Astrocyte (in vitro differentiated cells and primary cell): Measurements from ENCODE around the gene AUTS2. TPM values are rescaled to one million over a fixed set of nuclear protein-coding genes. Genes with fewer than 3 reads are reported as not detected.
A peak's percentile ranks its signal among the peaks of the same experiment; 100 is the strongest.

Experiments used
- DNase-seq: peaks from one replicate; pipeline ENCODE4 v3.0.0-alpha.2; 2010; ENCODE audit warnings: low read depth
- FAIRE-seq: peaks from 2 replicates; lab custom pipeline; 2011; peaks lifted over from hg19 to GRCh38; lab: Jason Lieb, UNC
- H2AFZ ChIP-seq: 2 replicates; pipeline ENCODE4 v1.6.0; 2012; ENCODE audit warnings: low read depth, low read length, inconsistent platforms
- H3K27ac ChIP-seq: 2 replicates; pipeline ENCODE4 v1.5.1; 2011; ENCODE audit warnings: low read depth, low read length, inconsistent platforms
- H3K27me3 ChIP-seq: 2 replicates; pipeline ENCODE4 v1.6.0; 2011; ENCODE audit warnings: low read length, inconsistent platforms; ENCODE audit not compliant: insufficient read depth
- H3K36me3 ChIP-seq: 2 replicates; pipeline ENCODE4 v1.5.1; 2011; ENCODE audit warnings: low read length, inconsistent platforms; ENCODE audit not compliant: insufficient read depth
- H3K4me1 ChIP-seq: 2 replicates; pipeline ENCODE4 v1.5.1; 2011; ENCODE audit warnings: low read length, inconsistent platforms; ENCODE audit not compliant: insufficient read depth
- H3K4me2 ChIP-seq: 2 replicates; pipeline ENCODE4 v1.6.0; 2012; ENCODE audit warnings: low read length, inconsistent platforms
- H3K4me3 ChIP-seq: 2 replicates; pipeline ENCODE4 v1.5.1; 2011; ENCODE audit warnings: low read depth, mild to moderate bottlenecking, low read length, inconsistent platforms; ENCODE audit not compliant: insufficient read depth
- H3K79me2 ChIP-seq: 2 replicates; pipeline ENCODE4 v1.6.0; 2012; ENCODE audit warnings: mild to moderate bottlenecking, low read length, inconsistent platforms; ENCODE audit not compliant: insufficient read depth
- H3K9ac ChIP-seq: 2 replicates; pipeline ENCODE4 v1.6.0; 2012; ENCODE audit warnings: mild to moderate bottlenecking, low read length, inconsistent platforms
- H3K9me3 ChIP-seq: 2 replicates; pipeline ENCODE4 v1.5.1; 2012; ENCODE audit warnings: low read depth, mild to moderate bottlenecking, low read length, inconsistent platforms; ENCODE audit not compliant: insufficient read depth
- H4K20me1 ChIP-seq: 2 replicates; pipeline ENCODE4 v1.6.0; 2012; ENCODE audit warnings: low read length, inconsistent platforms; ENCODE audit not compliant: insufficient read depth
- H3K27ac Mint-ChIP-seq: one replicate; pipeline ENCODE4 v1.8.0; 2021; ENCODE audit warnings: mild to moderate bottlenecking, mixed read lengths; ENCODE audit not compliant: unreplicated experiment
- H3K27me3 Mint-ChIP-seq: one replicate; pipeline ENCODE4 v1.8.0; 2021; ENCODE audit warnings: low read depth, mixed read lengths; ENCODE audit not compliant: unreplicated experiment
- H3K36me3 Mint-ChIP-seq: one replicate; pipeline ENCODE4 v1.8.0; 2021; ENCODE audit warnings: low read depth, mixed read lengths; ENCODE audit not compliant: unreplicated experiment
- H3K4me1 Mint-ChIP-seq: one replicate; pipeline ENCODE4 v1.8.0; 2021; ENCODE audit warnings: low read depth, mixed read lengths; ENCODE audit not compliant: unreplicated experiment
- H3K4me3 Mint-ChIP-seq: one replicate; pipeline ENCODE4 v1.8.0; 2021; ENCODE audit warnings: mild to moderate bottlenecking, moderate library complexity, mixed read lengths; ENCODE audit not compliant: unreplicated experiment
- H3K9me3 Mint-ChIP-seq: one replicate; pipeline ENCODE4 v1.8.0; 2021; ENCODE audit warnings: mild to moderate bottlenecking, mixed read lengths; ENCODE audit not compliant: unreplicated experiment
- CTCF ChIP-seq: IDR thresholded peaks from 2 replicates; pipeline ENCODE4 v1.5.1; 2011; ENCODE audit warnings: low read depth, mild to moderate bottlenecking, inconsistent platforms, low read length, moderate library complexity; ENCODE audit not compliant: insufficient read depth
- EZH2 ChIP-seq: IDR thresholded peaks from 2 replicates; pipeline ENCODE4 v1.6.1; 2012; ENCODE audit warnings: mild to moderate bottlenecking, low read length, inconsistent platforms; ENCODE audit not compliant: insufficient read depth
- total RNA-seq: library from RNA; stranded (reverse); gene quantifications from 2 replicates; pipeline ENCODE4 v1.2.1, GENCODE V29; 2021

Gene AUTS2
- total RNA-seq, 1 donor from 2014 or later, result 73.2 TPM

DNA sequence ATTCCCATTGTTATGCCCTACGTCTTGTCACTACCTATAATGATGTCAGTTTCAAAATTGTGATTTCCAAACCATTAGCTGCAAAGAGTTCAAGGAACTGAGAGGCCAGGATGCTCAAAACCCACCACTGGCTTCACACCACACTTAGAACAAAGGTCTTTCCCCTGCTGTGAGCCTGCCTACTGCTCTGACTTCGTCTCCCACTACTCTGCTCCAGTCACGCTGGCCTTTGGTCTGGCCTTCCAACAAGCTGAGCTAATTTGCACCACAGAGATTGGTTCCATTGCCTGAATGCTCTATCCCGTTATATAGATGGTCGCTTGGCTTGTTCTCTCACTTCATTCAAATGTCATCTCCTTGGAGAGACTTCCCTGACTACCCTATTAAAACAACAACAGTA, 961.5 kb downstream of the AUTS2 start:
- Mint-ChIP-seq H3K27ac (no peak overlapping the region), H3K36me3 (peaks cover 12% of the 10 kb centered on the region), H3K4me1 (peaks cover 3% of the 10 kb centered on the region), H3K27me3 (no peaks in the 10 kb centered on the region), H3K4me3 (no peak overlapping the region), H3K9me3 (peaks cover 12% of the 10 kb centered on the region)
- Histone ChIP-seq H3K4me2 (no peak overlapping the region), H3K36me3 (no peaks in the 10 kb centered on the region), H3K27me3 (no peaks in the 10 kb centered on the region), H3K9ac (no peak overlapping the region), H3K4me3 (no peak overlapping the region), H3K4me1 (no peaks in the 10 kb centered on the region), H3K27ac (no peak overlapping the region), H4K20me1 (no peaks in the 10 kb centered on the region), H3K9me3 (no peaks in the 10 kb centered on the region), H2AFZ (no peak overlapping the region), H3K79me2 (no peaks in the 10 kb centered on the region)
- no peak for TF ChIP-seq CTCF
- TF ChIP-seq EZH2, result no peak
- FAIRE-seq (no peak), DNase-seq (no peak)

DNA sequence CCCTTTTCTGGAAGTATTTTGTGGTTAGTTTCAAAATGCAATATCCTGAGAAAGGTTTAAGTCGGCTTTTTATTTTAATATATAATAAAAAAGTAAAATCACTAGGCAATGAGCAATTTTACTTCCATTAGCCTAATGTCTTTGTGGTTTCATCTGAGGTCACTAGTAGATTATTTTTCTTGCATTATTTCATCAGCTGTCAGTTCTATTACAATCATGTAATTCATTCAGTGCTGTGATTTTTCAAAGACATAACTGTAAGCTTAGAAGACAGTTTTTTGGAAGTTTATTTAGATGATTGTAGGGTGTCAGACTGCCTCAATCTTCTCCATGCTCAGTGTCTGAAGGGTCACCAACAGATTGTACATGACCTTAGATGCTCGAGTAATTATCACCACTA, 965.7 kb downstream of the AUTS2 start:
- H3K4me3 Mint-ChIP-seq, result no peak overlapping the region
- H3K4me1 ChIP-seq, result no peaks in the 10 kb centered on the region
- H3K4me3 ChIP-seq, result no peak overlapping the region
- H3K79me2 ChIP-seq, result no peaks in the 10 kb centered on the region
- H3K27me3 ChIP-seq, result no peaks in the 10 kb centered on the region
- H3K9me3 ChIP-seq, result no peaks in the 10 kb centered on the region
- H3K36me3 ChIP-seq, result no peaks in the 10 kb centered on the region
- H3K9me3 Mint-ChIP-seq, result peaks cover 6% of the 10 kb centered on the region
- no peak overlapping the region for H3K27ac ChIP-seq
- H3K27ac Mint-ChIP-seq, result no peak overlapping the region
- DNase-seq (no peak), FAIRE-seq (no peak)
- peaks cover 4% of the 10 kb centered on the region for H3K36me3 Mint-ChIP-seq
- H2AFZ ChIP-seq, result no peak overlapping the region
- peaks cover 2% of the 10 kb centered on the region for H3K4me1 Mint-ChIP-seq
- TF ChIP-seq CTCF (no peak), EZH2 (no peak)
- no peaks in the 10 kb centered on the region for H3K27me3 Mint-ChIP-seq
- no peak overlapping the region for H3K4me2 ChIP-seq
- no peak overlapping the region for H3K9ac ChIP-seq
- no peaks in the 10 kb centered on the region for H4K20me1 ChIP-seq

DNA sequence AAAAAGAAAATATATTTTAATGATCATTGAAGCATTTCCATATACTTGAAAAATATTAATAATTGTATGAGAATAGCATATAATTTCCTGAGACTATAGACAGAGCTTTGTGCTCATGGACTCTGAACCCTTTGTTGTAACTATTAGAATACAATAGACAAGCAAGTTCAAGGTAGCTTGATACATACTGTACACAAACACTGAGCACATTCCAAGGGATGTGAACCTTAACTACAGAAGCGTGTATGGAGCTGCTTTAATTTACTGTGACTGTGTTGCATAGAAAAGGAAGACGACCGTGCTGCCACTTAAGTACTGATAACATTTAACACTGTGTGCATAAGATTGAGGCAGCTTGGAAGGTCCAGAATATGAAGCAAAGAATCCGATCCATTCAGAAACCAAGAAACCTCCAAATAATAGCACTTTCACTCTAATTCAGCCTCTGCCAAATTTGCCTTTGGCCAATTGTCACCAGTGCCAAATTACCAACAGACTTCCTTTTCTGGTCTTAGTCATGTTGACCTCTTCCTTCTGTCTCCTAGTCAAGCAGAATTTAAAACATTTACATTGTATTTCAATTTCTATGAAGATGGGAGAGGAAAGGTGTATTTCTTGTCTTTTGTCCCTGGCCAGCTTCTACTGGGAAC, 967.6 kb downstream of the AUTS2 start:
- H3K4me3 Mint-ChIP-seq, result no peak overlapping the region
- Histone ChIP-seq H3K4me1 (peaks cover 10% of the 10 kb centered on the region), H3K36me3 (no peaks in the 10 kb centered on the region), H4K20me1 (no peaks in the 10 kb centered on the region), H3K4me3 (no peak overlapping the region), H3K27ac (no peak overlapping the region), H3K9ac (no peak overlapping the region), H3K79me2 (no peaks in the 10 kb centered on the region), H3K4me2 (no peak overlapping the region), H3K27me3 (no peaks in the 10 kb centered on the region), H3K9me3 (no peaks in the 10 kb centered on the region), H2AFZ (no peak overlapping the region)
- TF ChIP-seq EZH2 (no peak), CTCF (no peak)
- peak; percentile 41 for FAIRE-seq
- no peaks in the 10 kb centered on the region for H3K27me3 Mint-ChIP-seq
- peaks cover 7% of the 10 kb centered on the region for H3K9me3 Mint-ChIP-seq
- H3K27ac Mint-ChIP-seq, result no peak overlapping the region
- DNase-seq, result no peak
- H3K4me1 Mint-ChIP-seq, result peaks cover 20% of the 10 kb centered on the region
- H3K36me3 Mint-ChIP-seq, result peaks cover 3% of the 10 kb centered on the region
